Activated naive CD8-positive, alpha-beta T cell (primary cell): ENCODE data around the gene ARHGEF6.
"Not testable (repeated sequence)": the region's sequence is repeated elsewhere in the genome, so short reads cannot be mapped to it uniquely, and the experiment has no call there.

Source experiments
- H3K27ac Mint-ChIP-seq: one replicate; pipeline ENCODE4 v1.8.0; 2021; ENCODE audit warnings: mixed read lengths
- H3K27me3 Mint-ChIP-seq: one replicate; pipeline ENCODE4 v1.8.0; 2021; ENCODE audit warnings: mixed read lengths
- H3K36me3 Mint-ChIP-seq: one replicate; pipeline ENCODE4 v1.8.0; 2021; ENCODE audit warnings: mixed read lengths
- H3K4me1 Mint-ChIP-seq: one replicate; pipeline ENCODE4 v1.8.0; 2021; ENCODE audit warnings: low read depth, mixed read lengths
- H3K4me3 Mint-ChIP-seq: one replicate; pipeline ENCODE4 v1.8.0; 2021; ENCODE audit warnings: mild to moderate bottlenecking, mixed read lengths
- H3K9me3 Mint-ChIP-seq: one replicate; pipeline ENCODE4 v1.8.0; 2021; ENCODE audit warnings: low read depth, mixed read lengths

The ARHGEF6 gene

DNA sequence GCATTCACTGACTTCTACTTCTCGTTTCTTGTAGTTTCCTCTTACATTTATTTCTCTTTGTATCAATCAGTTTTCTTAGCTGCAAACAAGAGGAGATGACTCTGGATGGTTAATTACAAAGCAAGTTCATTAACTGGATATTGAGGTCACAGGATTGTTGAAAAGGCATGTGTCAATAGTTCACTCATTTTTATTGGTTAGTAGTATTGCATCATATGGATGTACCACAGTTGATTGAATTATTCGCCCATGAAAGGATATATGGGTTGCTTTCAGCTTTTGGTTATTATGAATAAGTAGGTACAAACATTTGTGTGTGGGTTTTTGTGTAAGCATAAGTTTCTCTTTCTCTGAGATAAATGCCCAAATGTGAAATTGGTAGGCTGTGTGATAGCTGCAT lies 21.8 kb upstream of the ARHGEF6 start:
- peaks cover 8% of the 10 kb centered on the region for H3K4me1 Mint-ChIP-seq

DNA sequence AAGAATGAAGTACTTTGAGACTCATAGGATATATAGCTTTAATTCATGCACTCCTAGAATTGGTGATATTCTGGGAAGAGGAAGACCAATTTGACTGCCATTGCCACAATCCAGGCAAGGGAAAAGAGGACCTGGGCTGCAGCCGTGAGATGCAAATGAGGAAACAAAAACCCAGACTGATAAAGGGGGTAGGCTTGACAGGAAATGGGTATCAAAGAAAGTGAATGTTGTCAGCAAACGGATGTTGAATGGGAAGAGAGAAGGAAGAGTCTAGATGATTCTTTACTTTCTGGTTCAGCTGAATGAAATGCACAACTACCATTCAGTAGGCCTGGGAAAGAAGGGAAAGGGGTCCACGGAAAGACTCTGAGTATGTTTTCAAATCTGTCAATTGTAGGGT lies 17.1 kb upstream of the ARHGEF6 start:
- peaks cover 2% of the 10 kb centered on the region for H3K36me3 Mint-ChIP-seq
- H3K9me3 Mint-ChIP-seq, result no peaks in the 10 kb centered on the region
- H3K4me3 Mint-ChIP-seq, result peak overlapping the region; percentile 18
- peak overlapping the region; percentile 47 for H3K27ac Mint-ChIP-seq
- H3K4me1 Mint-ChIP-seq, result peaks cover 8% of the 10 kb centered on the region
- no peaks in the 10 kb centered on the region for H3K27me3 Mint-ChIP-seq

More for the DNA sequence above, 21.8 kb upstream of the ARHGEF6 start:
- H3K4me3 Mint-ChIP-seq, result no peak overlapping the region
- H3K27me3 Mint-ChIP-seq, result no peaks in the 10 kb centered on the region
- no peak overlapping the region for H3K27ac Mint-ChIP-seq
- no peaks in the 10 kb centered on the region for H3K9me3 Mint-ChIP-seq
- H3K36me3 Mint-ChIP-seq, result peaks cover 2% of the 10 kb centered on the region

DNA sequence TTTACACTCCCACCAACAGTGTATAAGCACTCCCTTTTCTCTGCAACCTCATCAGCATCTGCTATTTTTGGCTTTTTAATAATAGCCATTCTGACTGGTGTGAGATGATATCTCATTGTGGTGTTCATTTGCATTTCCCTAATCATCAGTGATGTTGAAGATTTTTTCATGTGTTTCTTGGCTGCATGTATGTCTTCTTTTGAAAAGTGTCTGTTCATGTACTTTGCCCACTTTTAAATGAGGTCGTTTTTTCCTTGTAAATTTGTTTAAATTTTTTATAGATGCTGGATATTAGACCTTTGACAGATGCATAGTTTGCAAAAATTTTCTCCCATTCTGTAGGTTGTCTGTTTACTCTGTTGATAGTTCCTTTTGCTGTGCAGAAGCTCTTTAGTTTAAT lies 14.4 kb upstream of the ARHGEF6 start:
- not testable (repeated sequence) for H3K36me3 Mint-ChIP-seq, H3K4me3 Mint-ChIP-seq, H3K27me3 Mint-ChIP-seq, H3K4me1 Mint-ChIP-seq, H3K9me3 Mint-ChIP-seq, H3K27ac Mint-ChIP-seq

DNA sequence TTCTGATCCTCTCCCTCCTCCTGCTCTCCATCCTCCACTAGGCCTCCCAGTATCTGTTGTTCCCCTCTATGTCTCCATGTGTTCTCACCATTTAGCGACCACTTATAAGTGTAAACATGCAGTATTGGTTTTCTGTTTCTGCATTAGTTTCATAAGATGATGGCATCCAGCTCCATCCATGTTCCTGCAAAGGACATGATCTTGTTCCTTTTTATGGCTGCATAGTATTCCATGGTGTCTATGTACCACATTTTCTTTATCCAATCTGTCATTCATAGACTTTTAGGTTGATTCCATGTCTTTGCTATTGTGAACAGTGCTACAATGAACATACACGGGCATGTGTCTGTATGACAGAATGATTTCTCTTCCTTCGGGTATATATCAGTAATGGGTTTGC lies 13.9 kb upstream of the ARHGEF6 start:
- not testable (repeated sequence) for H3K9me3 Mint-ChIP-seq, H3K4me3 Mint-ChIP-seq, H3K4me1 Mint-ChIP-seq, H3K27ac Mint-ChIP-seq, H3K27me3 Mint-ChIP-seq, H3K36me3 Mint-ChIP-seq

DNA sequence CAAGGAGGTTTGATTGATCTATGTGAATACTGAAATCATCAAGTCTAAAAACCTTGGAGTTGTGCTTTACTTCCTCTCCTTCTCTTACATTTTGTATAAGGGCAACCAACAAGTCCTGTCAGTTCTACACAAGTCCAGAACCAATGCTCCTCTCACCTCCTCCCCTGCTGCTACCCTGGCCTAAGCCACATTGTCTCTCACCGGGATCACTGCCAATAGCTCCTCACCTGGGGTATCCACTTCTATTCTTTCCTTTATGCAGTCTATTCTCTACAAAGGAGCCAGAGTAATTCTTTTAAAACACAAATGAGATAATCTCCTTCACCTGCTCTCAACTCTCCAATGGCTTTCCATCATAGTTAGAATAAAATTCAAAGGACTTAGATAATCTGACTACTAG lies 13.3 kb upstream of the ARHGEF6 start:
- H3K9me3 Mint-ChIP-seq, result no peaks in the 10 kb centered on the region
- peaks cover 6% of the 10 kb centered on the region for H3K4me1 Mint-ChIP-seq
- H3K4me3 Mint-ChIP-seq, result no peak overlapping the region
- no peaks in the 10 kb centered on the region for H3K27me3 Mint-ChIP-seq
- H3K36me3 Mint-ChIP-seq, result peaks cover 2% of the 10 kb centered on the region
- H3K27ac Mint-ChIP-seq, result no peak overlapping the region

DNA sequence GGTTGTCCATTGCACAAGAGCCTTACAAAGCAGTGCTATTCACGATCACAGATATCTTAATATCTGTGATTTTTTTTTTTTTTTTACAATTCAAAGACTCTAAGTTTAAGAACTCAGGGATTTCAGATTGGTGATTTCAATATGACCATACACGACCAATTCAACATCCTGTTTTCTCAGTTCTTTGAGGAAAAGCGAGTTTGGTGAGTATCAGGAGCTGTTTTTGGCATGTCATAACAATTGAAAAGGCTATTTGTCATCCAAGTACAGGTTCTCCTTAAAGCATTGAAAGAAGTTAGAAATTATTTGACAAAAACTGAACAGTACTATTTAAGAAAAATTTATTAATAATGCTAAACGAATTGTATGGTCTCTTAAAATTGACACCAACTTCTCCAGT lies 9.1 kb upstream of the ARHGEF6 start:
- Mint-ChIP-seq H3K27me3 (no peaks in the 10 kb centered on the region), H3K27ac (no peak overlapping the region), H3K4me1 (no peaks in the 10 kb centered on the region), H3K36me3 (no peaks in the 10 kb centered on the region), H3K9me3 (no peaks in the 10 kb centered on the region), H3K4me3 (no peak overlapping the region)

DNA sequence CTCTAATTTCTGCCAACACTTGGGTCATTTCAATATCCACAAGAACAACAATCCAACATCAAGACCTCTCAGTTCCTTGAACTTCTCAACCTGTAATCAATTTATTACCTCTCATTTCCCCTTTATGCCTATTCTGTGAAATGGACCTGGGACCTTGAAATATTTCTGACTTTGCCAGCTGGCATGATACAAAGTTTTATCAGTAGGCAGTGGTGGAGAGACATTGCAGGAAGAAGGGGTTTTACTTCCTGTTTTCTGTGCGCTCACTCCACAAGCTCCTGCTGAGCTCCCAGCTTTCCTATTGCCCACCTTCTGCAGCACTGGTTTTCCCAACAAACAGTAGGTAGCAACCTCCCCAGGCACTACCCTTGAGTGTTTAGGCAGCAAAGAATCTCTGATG lies 3.5 kb upstream of the ARHGEF6 start:
- Mint-ChIP-seq H3K27ac (peak overlapping the region; percentile 22), H3K27me3 (no peaks in the 10 kb centered on the region), H3K36me3 (no peaks in the 10 kb centered on the region), H3K9me3 (no peaks in the 10 kb centered on the region), H3K4me1 (peaks cover 40% of the 10 kb centered on the region), H3K4me3 (peak overlapping the region; percentile 40)

DNA sequence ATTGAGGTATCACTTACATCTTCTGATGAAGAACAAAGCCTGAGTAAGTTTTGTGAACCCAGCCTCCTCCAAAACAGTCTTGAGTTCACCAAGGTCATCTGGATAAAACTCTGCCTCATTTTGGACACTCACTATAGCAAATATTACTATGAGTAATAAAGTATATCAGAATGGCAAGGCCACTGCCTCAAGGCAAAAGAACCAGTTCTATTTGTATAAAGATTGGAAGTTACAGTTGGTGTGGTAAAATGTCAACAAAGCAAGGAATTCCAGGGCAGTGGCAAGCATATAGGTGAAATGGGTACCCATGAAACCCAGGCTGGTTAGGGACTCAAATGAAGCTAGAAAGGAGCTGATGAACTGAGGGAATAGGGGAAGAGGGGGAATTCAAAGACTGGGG lies 2.4 kb upstream of the ARHGEF6 start:
- Mint-ChIP-seq H3K36me3 (no peaks in the 10 kb centered on the region), H3K9me3 (no peaks in the 10 kb centered on the region), H3K4me1 (peaks cover 46% of the 10 kb centered on the region), H3K4me3 (no peak overlapping the region), H3K27me3 (no peaks in the 10 kb centered on the region), H3K27ac (peak overlapping the region; percentile 28)

DNA sequence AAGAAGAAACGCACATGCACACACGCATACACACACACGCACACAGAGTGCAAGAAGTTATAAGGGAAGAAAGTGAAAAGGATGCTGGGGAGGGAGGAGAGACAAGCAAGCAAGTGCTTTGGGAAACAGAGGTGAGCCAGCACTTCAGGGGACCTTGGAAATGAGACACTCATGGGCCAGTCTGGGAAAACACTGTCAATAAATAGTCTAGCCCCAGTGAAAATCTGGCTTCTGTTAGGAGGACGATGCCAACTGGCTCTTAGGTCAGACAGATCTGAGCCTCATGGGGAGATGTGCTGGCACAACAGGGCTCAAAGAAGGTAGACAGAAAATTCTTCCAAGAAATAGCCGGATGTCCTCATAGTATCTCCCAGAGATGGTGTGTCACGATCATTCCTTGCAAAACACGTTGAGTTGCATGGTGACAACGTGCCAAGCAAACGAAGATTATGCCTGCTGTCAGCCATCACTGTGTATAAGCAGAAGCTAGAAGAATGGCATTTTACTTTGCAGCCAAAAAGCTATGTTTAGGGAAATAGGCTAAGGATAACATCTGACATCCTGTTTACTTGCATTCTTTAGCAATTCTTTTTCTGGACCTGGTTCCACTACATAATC lies 557 bp upstream of the ARHGEF6 start:
- no peaks in the 10 kb centered on the region for H3K36me3 Mint-ChIP-seq
- H3K4me3 Mint-ChIP-seq, result peak overlapping the region; percentile 94
- no peaks in the 10 kb centered on the region for H3K27me3 Mint-ChIP-seq
- no peaks in the 10 kb centered on the region for H3K9me3 Mint-ChIP-seq
- H3K4me1 Mint-ChIP-seq, result peaks cover 61% of the 10 kb centered on the region
- peak overlapping the region; percentile 97 for H3K27ac Mint-ChIP-seq

DNA sequence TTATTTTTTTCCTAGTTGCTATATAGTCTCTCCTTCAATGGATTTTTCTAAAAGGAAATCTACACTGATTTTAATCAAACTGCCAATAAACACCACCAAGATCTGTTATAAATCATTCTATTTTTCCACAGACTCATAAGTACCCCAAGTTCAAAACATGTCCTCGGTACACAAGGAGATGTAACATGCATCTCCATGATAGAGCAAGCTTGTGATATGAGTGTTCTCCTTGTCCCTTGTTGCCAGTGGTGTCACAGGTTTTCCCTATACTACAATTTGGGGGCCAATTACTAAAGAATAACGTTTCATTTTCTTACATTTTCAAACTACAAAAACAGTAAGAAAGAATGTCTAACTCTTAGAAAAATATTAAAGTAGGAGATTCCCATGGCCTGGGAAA lies 491 bp downstream of the ARHGEF6 start:
- H3K9me3 Mint-ChIP-seq, result no peaks in the 10 kb centered on the region

DNA sequence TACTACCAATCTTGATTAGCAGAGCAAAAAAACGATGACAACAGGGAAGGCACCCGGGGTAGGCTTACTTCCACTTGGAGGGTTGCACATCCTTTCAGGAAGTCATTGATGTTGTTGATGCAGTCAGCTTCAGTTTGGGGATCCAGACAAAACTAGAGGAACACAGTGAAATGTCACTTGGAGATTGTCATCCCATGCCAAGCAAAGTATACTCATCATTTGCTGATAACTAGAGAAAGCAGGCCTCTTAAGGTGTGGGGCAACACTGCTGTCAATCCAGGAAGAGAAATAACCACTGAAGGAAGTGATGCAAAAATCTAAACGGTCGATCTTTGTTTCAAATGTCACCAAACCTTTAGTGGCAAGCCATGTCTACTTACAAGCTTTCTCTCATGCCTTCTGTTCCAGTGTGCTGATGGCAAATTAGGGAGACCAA lies 1.4 kb downstream of the ARHGEF6 start:
- Mint-ChIP-seq H3K4me1 (peaks cover 75% of the 10 kb centered on the region), H3K4me3 (peak overlapping the region; percentile 94), H3K9me3 (no peaks in the 10 kb centered on the region), H3K27me3 (no peaks in the 10 kb centered on the region), H3K27ac (peak overlapping the region; percentile 97), H3K36me3 (no peaks in the 10 kb centered on the region)

More for the DNA sequence above, 491 bp downstream of the ARHGEF6 start:
- Mint-ChIP-seq H3K27me3 (no peaks in the 10 kb centered on the region), H3K27ac (peak overlapping the region; percentile 97), H3K36me3 (no peaks in the 10 kb centered on the region), H3K4me3 (peak overlapping the region; percentile 94), H3K4me1 (peaks cover 71% of the 10 kb centered on the region)

DNA sequence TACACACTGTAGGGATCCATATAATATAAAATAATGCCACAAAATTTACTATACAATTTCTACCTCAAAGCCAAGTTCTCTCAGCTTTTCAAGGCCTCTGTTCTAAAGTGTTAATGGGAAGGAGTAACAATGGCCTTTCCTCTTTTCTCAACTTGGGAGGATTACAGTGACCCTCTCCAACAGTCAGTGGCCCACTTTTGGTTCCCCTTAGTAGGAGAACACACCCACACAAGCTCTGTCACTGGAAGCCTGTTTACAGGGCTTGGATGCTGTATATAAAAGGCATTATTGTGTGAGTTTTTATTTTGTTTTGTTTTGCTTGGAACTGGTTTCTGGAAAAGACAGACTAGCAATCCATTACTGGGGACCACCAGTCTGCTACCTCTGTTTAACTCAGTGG lies 1.8 kb downstream of the ARHGEF6 start:
- Mint-ChIP-seq H3K27me3 (no peaks in the 10 kb centered on the region), H3K36me3 (no peaks in the 10 kb centered on the region), H3K4me1 (peaks cover 70% of the 10 kb centered on the region), H3K9me3 (no peaks in the 10 kb centered on the region), H3K27ac (peak overlapping the region; percentile 97), H3K4me3 (peak overlapping the region; percentile 94)

DNA sequence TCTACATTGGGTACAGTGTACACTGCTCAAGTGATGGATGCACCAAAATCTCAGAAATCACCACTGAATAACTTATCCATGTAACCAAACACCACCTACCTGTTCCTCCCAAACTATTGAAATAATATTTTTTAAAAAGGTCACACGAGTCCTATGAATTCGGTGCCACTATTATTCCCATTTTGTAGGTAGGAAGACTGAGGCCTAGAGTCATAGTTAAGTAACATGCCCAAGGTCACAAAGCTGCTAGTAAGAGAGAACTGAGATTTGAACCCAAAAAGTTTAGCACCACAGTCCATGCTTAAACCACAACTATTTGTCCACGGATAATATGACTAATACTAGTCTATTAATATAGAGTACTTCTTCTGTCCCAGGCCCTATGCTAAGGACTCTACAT lies 2.7 kb downstream of the ARHGEF6 start:
- H3K36me3 Mint-ChIP-seq, result no peaks in the 10 kb centered on the region
- H3K4me1 Mint-ChIP-seq, result peaks cover 68% of the 10 kb centered on the region
- peak overlapping the region; percentile 97 for H3K27ac Mint-ChIP-seq
- H3K4me3 Mint-ChIP-seq, result peak overlapping the region; percentile 94
- no peaks in the 10 kb centered on the region for H3K27me3 Mint-ChIP-seq
- no peaks in the 10 kb centered on the region for H3K9me3 Mint-ChIP-seq

DNA sequence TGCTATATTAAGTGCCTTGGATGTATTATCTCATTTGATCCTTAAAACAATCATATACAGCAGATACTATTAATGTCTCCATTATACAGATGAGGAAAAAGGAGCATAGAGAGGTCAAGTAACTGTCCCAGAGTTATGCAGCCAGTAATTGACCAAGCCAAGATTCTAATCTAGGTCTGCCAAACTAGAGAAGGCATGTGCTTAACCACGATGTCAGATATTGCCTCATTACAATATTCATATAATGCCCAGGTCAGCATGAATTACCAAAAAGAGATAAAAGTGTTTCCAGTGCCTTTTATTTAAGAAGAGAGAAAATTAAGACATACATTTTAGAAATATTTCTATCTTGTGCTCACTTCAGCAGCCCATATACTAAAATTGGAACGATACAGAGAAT lies 7.1 kb downstream of the ARHGEF6 start:
- Mint-ChIP-seq H3K36me3 (no peaks in the 10 kb centered on the region), H3K9me3 (no peaks in the 10 kb centered on the region), H3K27me3 (no peaks in the 10 kb centered on the region), H3K4me1 (peaks cover 68% of the 10 kb centered on the region), H3K4me3 (peak overlapping the region; percentile 4), H3K27ac (no peak overlapping the region)

DNA sequence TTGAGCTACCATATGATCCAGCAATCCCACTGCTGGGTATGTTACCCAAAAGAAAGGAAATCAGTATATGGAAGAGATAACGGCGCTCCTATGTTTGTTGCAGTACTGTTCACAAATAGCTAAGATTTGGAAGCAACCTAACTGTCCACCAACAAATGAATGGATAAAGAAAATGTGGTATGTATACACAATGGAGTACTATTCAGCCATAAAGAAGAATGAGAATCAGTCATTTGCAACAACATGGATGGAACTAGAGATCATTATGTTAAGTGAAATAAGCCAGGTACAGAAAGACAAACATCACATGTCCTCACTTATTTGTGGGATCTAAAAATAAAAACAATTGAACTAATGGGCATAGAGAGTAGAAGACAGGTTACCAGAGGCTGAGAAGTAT lies 8.9 kb downstream of the ARHGEF6 start:
- H3K9me3 Mint-ChIP-seq, H3K36me3 Mint-ChIP-seq, H3K27ac Mint-ChIP-seq, H3K4me3 Mint-ChIP-seq, H3K27me3 Mint-ChIP-seq: not testable (repeated sequence)
- H3K4me1 Mint-ChIP-seq, result peaks cover 60% of the 10 kb centered on the region

DNA sequence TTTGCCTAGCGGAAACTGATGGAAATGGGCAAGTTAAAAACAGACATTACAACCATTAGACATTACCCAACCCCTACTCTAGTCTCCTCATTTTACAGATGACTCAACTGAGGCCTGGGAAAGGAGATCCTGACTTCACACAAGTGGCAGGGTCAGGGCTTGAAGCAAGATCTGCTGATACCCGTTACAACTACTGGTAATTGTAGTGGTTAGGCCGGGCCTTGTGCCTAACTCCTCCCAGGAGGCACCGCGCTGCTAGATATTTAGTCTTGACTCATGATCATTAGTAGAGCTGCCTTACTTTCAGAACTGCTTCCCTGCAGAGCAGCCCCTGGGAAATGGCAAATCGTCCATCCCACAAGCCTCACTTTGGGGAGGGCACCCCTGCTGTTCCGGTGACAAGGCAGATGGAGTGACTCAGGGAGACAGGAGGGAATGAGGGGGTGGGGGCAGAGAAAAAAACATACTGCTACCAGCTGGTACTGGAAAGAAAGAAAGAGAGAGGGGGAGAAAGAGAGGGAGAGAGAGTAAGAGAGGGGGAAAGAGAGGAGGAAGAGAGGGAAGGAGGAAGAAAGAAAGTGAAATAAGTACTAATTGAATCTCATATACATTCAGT lies 12.2 kb downstream of the ARHGEF6 start:
- Mint-ChIP-seq H3K36me3 (no peaks in the 10 kb centered on the region), H3K4me1 (peaks cover 66% of the 10 kb centered on the region), H3K4me3 (peak overlapping the region; percentile 83), H3K9me3 (no peaks in the 10 kb centered on the region), H3K27ac (peak overlapping the region; percentile 94), H3K27me3 (no peaks in the 10 kb centered on the region)
